ENCODE results near the gene SHISA5.

DNA sequence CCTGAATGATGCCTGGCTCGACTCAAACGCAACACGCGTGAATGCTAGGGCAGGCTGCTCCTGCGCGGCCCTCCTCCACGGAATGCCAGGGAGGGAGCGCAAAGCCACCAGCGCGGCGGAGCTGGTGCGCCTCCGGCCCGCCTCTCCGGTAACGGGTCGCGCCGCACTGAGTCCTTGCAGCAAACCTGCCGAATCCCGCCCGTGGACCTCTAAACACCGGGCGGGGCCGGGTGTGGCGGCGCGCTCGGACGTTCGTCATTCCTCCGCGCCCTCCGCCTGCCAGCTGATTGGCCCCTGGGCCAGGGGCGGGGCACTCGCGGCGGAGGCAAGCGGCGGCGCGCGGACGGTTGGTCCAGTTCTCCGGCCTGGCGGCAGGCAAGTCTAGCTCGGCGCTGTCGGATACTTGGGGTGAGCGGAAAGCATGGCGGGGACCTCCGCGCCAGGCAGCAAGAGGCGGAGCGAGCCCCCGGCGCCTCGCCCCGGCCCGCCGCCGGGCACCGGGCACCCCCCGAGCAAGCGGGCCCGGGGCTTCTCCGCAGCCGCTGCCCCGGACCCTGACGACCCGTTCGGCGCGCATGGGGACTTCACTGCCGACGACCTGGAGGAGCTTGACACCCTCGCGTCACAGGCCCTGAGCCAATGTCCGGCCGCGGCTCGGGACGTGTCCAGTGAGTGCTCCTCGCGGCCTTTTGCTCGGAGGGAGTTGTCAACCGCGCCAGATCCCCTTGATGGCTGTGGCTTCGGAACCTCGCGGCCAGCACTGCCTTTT is 57.4 kb downstream of the SHISA5 start, which contains the start of gene ATRIP:
- TF ChIP-seq, protein P1, sequence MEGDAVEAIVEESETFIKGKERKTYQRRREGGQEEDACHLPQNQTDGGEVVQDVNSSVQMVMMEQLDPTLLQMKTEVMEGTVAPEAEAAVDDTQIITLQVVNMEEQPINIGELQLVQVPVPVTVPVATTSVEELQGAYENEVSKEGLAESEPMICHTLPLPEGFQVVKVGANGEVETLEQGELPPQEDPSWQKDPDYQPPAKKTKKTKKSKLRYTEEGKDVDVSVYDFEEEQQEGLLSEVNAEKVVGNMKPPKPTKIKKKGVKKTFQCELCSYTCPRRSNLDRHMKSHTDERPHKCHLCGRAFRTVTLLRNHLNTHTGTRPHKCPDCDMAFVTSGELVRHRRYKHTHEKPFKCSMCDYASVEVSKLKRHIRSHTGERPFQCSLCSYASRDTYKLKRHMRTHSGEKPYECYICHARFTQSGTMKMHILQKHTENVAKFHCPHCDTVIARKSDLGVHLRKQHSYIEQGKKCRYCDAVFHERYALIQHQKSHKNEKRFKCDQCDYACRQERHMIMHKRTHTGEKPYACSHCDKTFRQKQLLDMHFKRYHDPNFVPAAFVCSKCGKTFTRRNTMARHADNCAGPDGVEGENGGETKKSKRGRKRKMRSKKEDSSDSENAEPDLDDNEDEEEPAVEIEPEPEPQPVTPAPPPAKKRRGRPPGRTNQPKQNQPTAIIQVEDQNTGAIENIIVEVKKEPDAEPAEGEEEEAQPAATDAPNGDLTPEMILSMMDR (IDR thresholded peaks at IDR 0.05; ENCODE audit: borderline replicate concordance, extremely low read depth, low read length, poor library complexity, severe bottlenecking), result no peak
- TF ChIP-seq EZH2 (IDR thresholded peaks at IDR 0.05; ENCODE audit: borderline replicate concordance, low read depth, low read length, severe bottlenecking), result no peak
